GM12873 (cell line): ENCODE data around the gene CELSR3.

Experiments used
- CTCF ChIP-seq: IDR thresholded peaks from 2 replicates; pipeline ENCODE4 v1.5.1; 2012; ENCODE audit warnings: low read depth, mild to moderate bottlenecking, moderate library complexity, low read length, control low read depth; ENCODE audit not compliant: insufficient read depth; ENCODE audit errors: missing control alignments

CELSR3 gene

GRCh38 chr3:48596157-48596556, 66.5 kb downstream of the CELSR3 start:
- no peak for TF ChIP-seq CTCF

- TF ChIP-seq CTCF = no peak
These were observed 67.1 kb downstream of the CELSR3 start for GRCh38 chr3:48595526-48596121.

- TF ChIP-seq CTCF = no peak
These were observed 67.6 kb downstream of the CELSR3 start, which contains the start of gene COL7A1 for GRCh38 chr3:48595075-48595525. COL7A1 (minus strand) TSS chr3:48595329; CDS start chr3:48595159, 170 bp downstream.

- TF ChIP-seq CTCF = no peak
These were observed 68.2 kb downstream of the CELSR3 start for GRCh38 chr3:48594417-48595049.

- no peak for TF ChIP-seq CTCF
These were observed 69.3 kb downstream of the CELSR3 start for GRCh38 chr3:48593337-48593736.

GRCh38 chr3:48592519-48593087, 70.1 kb downstream of the CELSR3 start:
- no peak for TF ChIP-seq CTCF

GRCh38 chr3:48591886-48592518, 70.7 kb downstream of the CELSR3 start:
- TF ChIP-seq CTCF = no peak
